A673 (cell line): ENCODE measurements around the gene SREBF2.
"Not testable (repeated sequence)": the region's sequence is repeated elsewhere in the genome, so short reads cannot be mapped to it uniquely, and the experiment has no call there.

Experiments used
- EZH2 ChIP-seq: fragments of 200-600 bp; sonication (generic); IDR thresholded peaks from 2 replicates; pipeline ENCODE4 v1.6.1; 2017; ENCODE audit warnings: borderline replicate concordance, low read depth, mild to moderate bottlenecking, mixed read lengths, antibody characterized with exemption, low read length; ENCODE audit not compliant: poor library complexity, severe bottlenecking
- TF ChIP-seq, protein P1 (sequence below): fragments of 300-800, 200-600 bp; sonication (generic); conservative IDR thresholded peaks from 2 replicates; pipeline ENCODE4 v1.5.1; 2017; ENCODE audit warnings: low read depth, mild to moderate bottlenecking, antibody characterized with exemption, low read length, moderate library complexity, mixed read lengths

DNA sequence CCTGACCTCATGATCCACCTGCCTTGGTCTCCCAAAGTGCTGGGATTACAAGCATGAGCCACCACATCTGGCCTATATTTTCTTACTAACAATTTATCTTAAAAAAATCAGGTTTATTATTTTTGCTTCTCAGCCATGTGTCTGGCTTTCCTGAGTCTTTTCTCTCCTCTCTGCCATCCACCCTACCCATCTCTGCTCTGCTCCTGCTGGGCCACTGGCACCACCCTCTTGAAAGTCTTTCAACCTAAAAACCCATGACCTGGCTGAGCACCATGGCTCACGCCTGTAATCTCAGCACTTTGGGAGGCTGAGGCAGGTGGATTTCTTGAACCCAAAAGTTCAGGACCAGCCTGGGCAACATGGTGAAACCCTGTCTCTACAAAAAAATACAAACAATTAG is 37.2 kb downstream of the SREBF2 start:
- TF ChIP-seq, protein P1, sequence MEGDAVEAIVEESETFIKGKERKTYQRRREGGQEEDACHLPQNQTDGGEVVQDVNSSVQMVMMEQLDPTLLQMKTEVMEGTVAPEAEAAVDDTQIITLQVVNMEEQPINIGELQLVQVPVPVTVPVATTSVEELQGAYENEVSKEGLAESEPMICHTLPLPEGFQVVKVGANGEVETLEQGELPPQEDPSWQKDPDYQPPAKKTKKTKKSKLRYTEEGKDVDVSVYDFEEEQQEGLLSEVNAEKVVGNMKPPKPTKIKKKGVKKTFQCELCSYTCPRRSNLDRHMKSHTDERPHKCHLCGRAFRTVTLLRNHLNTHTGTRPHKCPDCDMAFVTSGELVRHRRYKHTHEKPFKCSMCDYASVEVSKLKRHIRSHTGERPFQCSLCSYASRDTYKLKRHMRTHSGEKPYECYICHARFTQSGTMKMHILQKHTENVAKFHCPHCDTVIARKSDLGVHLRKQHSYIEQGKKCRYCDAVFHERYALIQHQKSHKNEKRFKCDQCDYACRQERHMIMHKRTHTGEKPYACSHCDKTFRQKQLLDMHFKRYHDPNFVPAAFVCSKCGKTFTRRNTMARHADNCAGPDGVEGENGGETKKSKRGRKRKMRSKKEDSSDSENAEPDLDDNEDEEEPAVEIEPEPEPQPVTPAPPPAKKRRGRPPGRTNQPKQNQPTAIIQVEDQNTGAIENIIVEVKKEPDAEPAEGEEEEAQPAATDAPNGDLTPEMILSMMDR, result not testable (repeated sequence)
- TF ChIP-seq EZH2, result not testable (repeated sequence)
